ENCODE measurements around the gene AGO1. TPM values are rescaled to one million over a fixed set of nuclear protein-coding genes. Genes with fewer than 3 reads are reported as not detected.
A peak's percentile ranks its signal among the peaks of the same experiment; 100 is the strongest.
"Not testable (repeated sequence)": the region's sequence is repeated elsewhere in the genome, so short reads cannot be mapped to it uniquely, and the experiment has no call there.

AGO1 gene
- total RNA-seq, 2 donors from 2014 or later, result 28.6 to 33.0 TPM

- H3K4me3 Mint-ChIP-seq, result peak overlapping the region; percentile 44 to 65
- H3K27me3 Mint-ChIP-seq (ENCODE audit: low read depth), result peaks cover 5% of the 10 kb centered on the region
- no peaks in the 10 kb centered on the region for H3K9me3 Mint-ChIP-seq
- peak overlapping the region; percentile 1 for H3K27ac Mint-ChIP-seq
- no peaks in the 10 kb centered on the region for H3K36me3 Mint-ChIP-seq (ENCODE audit: insufficient read depth in 2 of 2)
- ATAC-seq (replicated peaks in 1 of 2) (no peak), DNase-seq (no peak)
- H3K4me1 Mint-ChIP-seq (ENCODE audit: low read depth), result peaks cover 46% of the 10 kb centered on the region
Observed at GRCh38 chr1:35881850-35882273, 1.1 kb upstream of the AGO1 start.

GRCh38 chr1:35882586-35882944 lies 444 bp upstream of the AGO1 start:
- H3K27me3 Mint-ChIP-seq (ENCODE audit: low read depth), result peaks cover 5% of the 10 kb centered on the region

GRCh38 chr1:35883635-35884101 lies 659 bp downstream of the AGO1 start:
- peak overlapping the region; percentile 96 to 98 for H3K4me3 Mint-ChIP-seq
- peaks cover 0 to 5% of the 10 kb centered on the region in 2 donors for H3K36me3 Mint-ChIP-seq (ENCODE audit: insufficient read depth in 2 of 2)
- H3K4me1 Mint-ChIP-seq (ENCODE audit: low read depth), result peaks cover 55% of the 10 kb centered on the region
- H3K27ac Mint-ChIP-seq, result peak overlapping the region; percentile 68
- no peaks in the 10 kb centered on the region for H3K9me3 Mint-ChIP-seq
- DNase-seq (peak; percentile 56 to 62), ATAC-seq (replicated peaks in 1 of 2) (peak; percentile 25 to 36)
- H3K27me3 Mint-ChIP-seq (ENCODE audit: low read depth), result peaks cover 5% of the 10 kb centered on the region

More at GRCh38 chr1:35882586-35882944, 444 bp upstream of the AGO1 start:
- peaks cover 53% of the 10 kb centered on the region for H3K4me1 Mint-ChIP-seq (ENCODE audit: low read depth)
- H3K9me3 Mint-ChIP-seq, result no peaks in the 10 kb centered on the region
- ATAC-seq (replicated peaks in 1 of 2) (no peak), DNase-seq (peak in 1 of 2 donors; percentile 3)
- peak overlapping the region; percentile 44 to 65 for H3K4me3 Mint-ChIP-seq
- peak overlapping the region; percentile 41 for H3K27ac Mint-ChIP-seq
- no peaks in the 10 kb centered on the region for H3K36me3 Mint-ChIP-seq (ENCODE audit: insufficient read depth in 2 of 2)

- H3K27me3 Mint-ChIP-seq (ENCODE audit: low read depth), result peaks cover under 1% of the 10 kb centered on the region
- H3K36me3 Mint-ChIP-seq (ENCODE audit: insufficient read depth in 2 of 2), result peaks cover 1 to 6% of the 10 kb centered on the region in 2 donors
- peaks cover 55% of the 10 kb centered on the region for H3K4me1 Mint-ChIP-seq (ENCODE audit: low read depth)
- H3K4me3 Mint-ChIP-seq, result peak overlapping the region in 1 of 2 donors; percentile 25
- no peaks in the 10 kb centered on the region for H3K9me3 Mint-ChIP-seq
- DNase-seq (no peak), ATAC-seq (replicated peaks in 1 of 2) (no peak)
- no peak overlapping the region for H3K27ac Mint-ChIP-seq
Observed at GRCh38 chr1:35884934-35885333, 1.9 kb downstream of the AGO1 start.

- no peak for DNase-seq
- no peaks in the 10 kb centered on the region for H3K27me3 Mint-ChIP-seq (ENCODE audit: low read depth)
- peaks cover 2 to 9% of the 10 kb centered on the region in 2 donors for H3K36me3 Mint-ChIP-seq (ENCODE audit: insufficient read depth in 2 of 2)
- H3K9me3 Mint-ChIP-seq, result no peaks in the 10 kb centered on the region
- peaks cover 55% of the 10 kb centered on the region for H3K4me1 Mint-ChIP-seq (ENCODE audit: low read depth)
- no peak overlapping the region for H3K4me3 Mint-ChIP-seq
- ATAC-seq (replicated peaks in 1 of 2), result no peak
- no peak overlapping the region for H3K27ac Mint-ChIP-seq
Observed at GRCh38 chr1:35885961-35886558, 3.1 kb downstream of the AGO1 start.

GRCh38 chr1:35886577-35887431 lies 3.8 kb downstream of the AGO1 start:
- Mint-ChIP-seq H3K36me3 (ENCODE audit: insufficient read depth in 2 of 2) (peaks cover 3 to 11% of the 10 kb centered on the region in 2 donors), H3K27me3 (ENCODE audit: low read depth) (no peaks in the 10 kb centered on the region), H3K27ac (peak overlapping the region; percentile 6), H3K4me1 (ENCODE audit: low read depth) (peaks cover 51% of the 10 kb centered on the region), H3K4me3 (no peak overlapping the region), H3K9me3 (no peaks in the 10 kb centered on the region)
- ATAC-seq (replicated peaks in 1 of 2) (no peak), DNase-seq (no peak)

GRCh38 chr1:35887508-35887907 lies 4.5 kb downstream of the AGO1 start:
- no peaks in the 10 kb centered on the region for H3K27me3 Mint-ChIP-seq (ENCODE audit: low read depth)
- peak overlapping the region; percentile 40 for H3K27ac Mint-ChIP-seq

GRCh38 chr1:35888255-35888654 lies 5.2 kb downstream of the AGO1 start:
- Mint-ChIP-seq H3K4me1 (ENCODE audit: low read depth) (peaks cover 41% of the 10 kb centered on the region), H3K9me3 (no peaks in the 10 kb centered on the region), H3K27ac (no peak overlapping the region), H3K27me3 (ENCODE audit: low read depth) (no peaks in the 10 kb centered on the region), H3K36me3 (ENCODE audit: insufficient read depth in 2 of 2) (peaks cover 3 to 11% of the 10 kb centered on the region in 2 donors), H3K4me3 (no peak overlapping the region)
- no peak for ATAC-seq (replicated peaks in 1 of 2)
- DNase-seq, result no peak

More at GRCh38 chr1:35887508-35887907, 4.5 kb downstream of the AGO1 start:
- H3K4me1 Mint-ChIP-seq (ENCODE audit: low read depth), result peaks cover 44% of the 10 kb centered on the region
- H3K9me3 Mint-ChIP-seq, result no peaks in the 10 kb centered on the region
- ATAC-seq (replicated peaks in 1 of 2) (no peak), DNase-seq (no peak)
- H3K36me3 Mint-ChIP-seq (ENCODE audit: insufficient read depth in 2 of 2), result peaks cover 3 to 11% of the 10 kb centered on the region in 2 donors
- H3K4me3 Mint-ChIP-seq, result no peak overlapping the region

GRCh38 chr1:35888981-35889380 lies 6.0 kb downstream of the AGO1 start:
- not testable (repeated sequence) for ATAC-seq (replicated peaks in 1 of 2); H3K27ac Mint-ChIP-seq; DNase-seq; H3K9me3 Mint-ChIP-seq; H3K4me3 Mint-ChIP-seq; H3K27me3 Mint-ChIP-seq (ENCODE audit: low read depth)
- Mint-ChIP-seq H3K36me3 (ENCODE audit: insufficient read depth in 2 of 2) (peaks cover 3 to 12% of the 10 kb centered on the region in 2 donors), H3K4me1 (ENCODE audit: low read depth) (peaks cover 40% of the 10 kb centered on the region)

GRCh38 chr1:35893051-35893879 lies 10.3 kb downstream of the AGO1 start:
- Mint-ChIP-seq H3K4me3 (no peak overlapping the region), H3K36me3 (ENCODE audit: insufficient read depth in 2 of 2) (peaks cover 3 to 16% of the 10 kb centered on the region in 2 donors), H3K27ac (no peak overlapping the region), H3K4me1 (ENCODE audit: low read depth) (peaks cover 5% of the 10 kb centered on the region), H3K27me3 (ENCODE audit: low read depth) (no peaks in the 10 kb centered on the region), H3K9me3 (no peaks in the 10 kb centered on the region)
- no peak for ATAC-seq (replicated peaks in 1 of 2)
- no peak for DNase-seq

- no peaks in the 10 kb centered on the region for H3K27me3 Mint-ChIP-seq (ENCODE audit: low read depth)
- no peaks in the 10 kb centered on the region for H3K9me3 Mint-ChIP-seq
- peaks cover 2 to 13% of the 10 kb centered on the region in 2 donors for H3K36me3 Mint-ChIP-seq (ENCODE audit: insufficient read depth in 2 of 2)
- no peak for ATAC-seq (replicated peaks in 1 of 2)
- H3K27ac Mint-ChIP-seq, result no peak overlapping the region
- DNase-seq, result no peak
- H3K4me1 Mint-ChIP-seq (ENCODE audit: low read depth), result peaks cover 5% of the 10 kb centered on the region
- H3K4me3 Mint-ChIP-seq, result no peak overlapping the region
Observed at GRCh38 chr1:35894183-35894582, 11.2 kb downstream of the AGO1 start.

GRCh38 chr1:35894656-35895055 lies 11.6 kb downstream of the AGO1 start:
- Mint-ChIP-seq H3K27me3 (ENCODE audit: low read depth) (no peaks in the 10 kb centered on the region), H3K27ac (no peak overlapping the region), H3K4me1 (ENCODE audit: low read depth) (peaks cover 5% of the 10 kb centered on the region), H3K9me3 (no peaks in the 10 kb centered on the region), H3K4me3 (no peak overlapping the region), H3K36me3 (ENCODE audit: insufficient read depth in 2 of 2) (peaks cover 2 to 13% of the 10 kb centered on the region in 2 donors)
- ATAC-seq (replicated peaks in 1 of 2), result no peak
- no peak for DNase-seq

Data from activated T-cell treated with anti-CD3 and anti-CD28 coated beads, Interleukin-2, amount 50 U/mL, for 72 hours (primary cell).